GM12878 (cell line): ENCODE measurements around the gene ATP6V1C2. TPM values are rescaled to one million over a fixed set of nuclear protein-coding genes. Genes with fewer than 3 reads are reported as not detected.

Experiments
- ATAC-seq: fragments of 200-7000 bp; cut with Tn5 transposase; 3 replicates; pipeline ENCODE4 v1.9.1; 2020; ENCODE audit warnings: mild to moderate bottlenecking, moderate library complexity
- BruUV-seq: library from RNA; stranded (reverse); fragments of 400-500 nt; replicated peaks from 2 replicates; lab custom pipeline; 2021; lab: Mats Ljungman, UMichigan
- CTCF ChIA-PET: fragments of 300-600 bp; sonication (Branson Sonifier 250); formaldehyde crosslinking; extraction: SDS; loops from one replicate; lab custom pipeline; 2021; ENCODE audit warnings: inconsistent platforms; lab: Yijun Ruan, JAX
- POLR2A ChIA-PET: fragments of 350-600 bp; formaldehyde crosslinking; extraction: SDS; loops from one replicate; lab custom pipeline; 2021; ENCODE audit warnings: inconsistent platforms; lab: Charles Lee
- RAD21 ChIA-PET: fragments of 300-600 bp; sonication (Branson Sonifier 250); formaldehyde crosslinking; loops from one replicate; lab custom pipeline; 2023; ENCODE audit warnings: antibody characterized with exemption; ENCODE audit not compliant: unreplicated experiment; lab: Charles Lee
- SMC1A ChIA-PET: fragments of 300-600 bp; sonication (Branson Sonifier 250); formaldehyde crosslinking; loops from one replicate; lab custom pipeline; 2023; ENCODE audit not compliant: unreplicated experiment, uncharacterized antibody; lab: Charles Lee
- DNase-seq: peaks from one replicate; pipeline ENCODE4 v3.0.0-alpha.2; 2011; ENCODE audit warnings: low read depth, low spot score
- FAIRE-seq: peaks from 3 replicates; lab custom pipeline; 2011; peaks lifted over from hg19 to GRCh38; lab: Jason Lieb, UNC
- H2AFZ ChIP-seq: 2 replicates; pipeline ENCODE4 v1.6.0; 2011; ENCODE audit warnings: low read depth, low read length, control low read depth; ENCODE audit not compliant: control insufficient read depth
- H3K27ac ChIP-seq: 2 replicates; pipeline ENCODE4 v1.5.1; 2011; ENCODE audit warnings: control low read depth; ENCODE audit not compliant: control insufficient read depth, insufficient read depth
- H3K27me3 ChIP-seq, 2 experiments: replicated peaks in 1 of 2; 2 replicates each; pipeline versions ENCODE4 v1.6.0 to v1.6.1; 2011; ENCODE audit warnings: low read length in 1 of 2; ENCODE audit not compliant: control insufficient read depth in 2 of 2, insufficient read depth in 2 of 2
- H3K36me3 ChIP-seq, 2 experiments: 2 replicates each; pipeline ENCODE4 v1.5.1; 2011; ENCODE audit warnings: low read length in 1 of 2; ENCODE audit not compliant: control insufficient read depth in 2 of 2, insufficient read depth in 2 of 2
- H3K4me1 ChIP-seq: 2 replicates; pipeline ENCODE4 v1.6.1; 2011; ENCODE audit warnings: mild to moderate bottlenecking, low read length, moderate library complexity, mixed read lengths; ENCODE audit not compliant: control insufficient read depth, insufficient read depth
- H3K4me2 ChIP-seq: 2 replicates; pipeline ENCODE4 v1.6.0; 2011; ENCODE audit warnings: control low read depth; ENCODE audit not compliant: control insufficient read depth, insufficient read depth
- H3K4me3 ChIP-seq: fragments of 200-600 bp; sonication (generic); 2 replicates; pipeline ENCODE4 v1.5.1; 2016
- H3K79me2 ChIP-seq: 2 replicates; pipeline ENCODE4 v1.6.0; 2011; ENCODE audit warnings: low read length; ENCODE audit not compliant: control insufficient read depth, insufficient read depth
- H3K9ac ChIP-seq: 2 replicates; pipeline ENCODE4 v1.8.0; 2011; ENCODE audit warnings: low read length, control low read depth, mixed read lengths; ENCODE audit not compliant: control insufficient read depth, insufficient read depth
- H3K9me3 ChIP-seq: replicated peaks from 3 replicates; pipeline ENCODE4 v1.5.1; 2011; ENCODE audit warnings: mild to moderate bottlenecking, low read length; ENCODE audit not compliant: control insufficient read depth, insufficient read depth
- H4K20me1 ChIP-seq: 2 replicates; pipeline ENCODE4 v1.6.0; 2011; ENCODE audit not compliant: control insufficient read depth, insufficient read depth
- BCL3 ChIP-seq: IDR thresholded peaks from 2 replicates; pipeline ENCODE4 v1.6.1; 2011; ENCODE audit warnings: borderline replicate concordance, low read depth, mild to moderate bottlenecking, moderate library complexity, low read length; ENCODE audit not compliant: insufficient read depth, poor library complexity, severe bottlenecking
- BMI1 ChIP-seq: fragments of 450-650 bp; IDR thresholded peaks from 2 replicates; pipeline ENCODE4 v1.6.1; 2016; ENCODE audit warnings: mild to moderate bottlenecking, moderate library complexity, borderline replicate concordance
- EP300 ChIP-seq, 2 experiments: fragments of 150-350 bp in 1 of 2; IDR thresholded peaks; 2 replicates each; pipeline ENCODE4 v1.6.1; 2011 to 2012; ENCODE audit warnings: low read depth in 2 of 2, low read length in 2 of 2, borderline replicate concordance in 1 of 2, improper control_type of control experiment in 1 of 2, inconsistent platforms in 1 of 2; ENCODE audit not compliant: control insufficient read depth in 1 of 2
- GATAD2B ChIP-seq: fragments of 450-650 bp; conservative IDR thresholded peaks from 2 replicates; pipeline ENCODE4 v1.6.1; 2017; ENCODE audit warnings: low read depth, mild to moderate bottlenecking, moderate library complexity
- MEF2A ChIP-seq: IDR thresholded peaks from 2 replicates; pipeline ENCODE4 v1.6.1; 2011; ENCODE audit warnings: low read depth, mild to moderate bottlenecking, low read length, moderate library complexity; ENCODE audit not compliant: insufficient read depth
- RBBP5 ChIP-seq: fragments of 200-600 bp; sonication (generic); conservative IDR thresholded peaks from 2 replicates; pipeline ENCODE4 v1.6.1; 2016
- RELA ChIP-seq: fragments of 450-650 bp; IDR thresholded peaks from 2 replicates; pipeline ENCODE4 v1.8.0; 2014; ENCODE audit warnings: borderline replicate concordance; ENCODE audit not compliant: partially characterized antibody
- SUPT20H ChIP-seq: IDR thresholded peaks from 2 replicates; pipeline ENCODE4 v1.6.1; 2011; ENCODE audit warnings: low read depth, mild to moderate bottlenecking, low read length, moderate library complexity, borderline replicate concordance; ENCODE audit not compliant: control insufficient read depth
- TAF1 ChIP-seq: IDR thresholded peaks from 2 replicates; pipeline ENCODE4 v1.6.1; 2011; ENCODE audit warnings: mild to moderate bottlenecking, low read depth, low read length, borderline replicate concordance
- TBL1XR1 ChIP-seq: IDR thresholded peaks from 2 replicates; pipeline ENCODE4 v1.6.1; 2012; ENCODE audit warnings: low read depth, low read length, improper control_type of control experiment
- ZNF592 ChIP-seq: fragments of 450-650 bp; IDR thresholded peaks from 2 replicates; pipeline ENCODE4 v1.6.1; 2017; ENCODE audit warnings: mild to moderate bottlenecking, moderate library complexity
- WGBS: methylation state at CpG from one replicate; pipeline ENCODE4 v1.1.6; 2016; ENCODE audit warnings: low lambda C conversion rate; ENCODE audit not compliant: insufficient replicate concordance, insufficient coverage; ENCODE audit errors: missing lambda C conversion rate; 5-methylcytosine and 5-hydroxymethylcytosine counted together
- in situ Hi-C: fragments of 300-500 bp; cut with MboI; formaldehyde crosslinking; loops from 9 replicates; pipeline ENCODE4 v1.14.3; 2018; ENCODE audit warnings: mixed read lengths
- intact Hi-C: fragments of 100-400 bp; cut with micrococcal nuclease; formaldehyde crosslinking; loops from one replicate; pipeline ENCODE4 v1.14.2; 2022; ENCODE audit not compliant: unreplicated experiment
- polyA plus RNA-seq, 11 experiments: library from polyadenylated mRNA; depleted of rRNA in 4 of 11; unstranded in 6 of 11; stranded (reverse) in 5 of 11; fragments of >200 nt; fragmentation: Nextera tagmentation in 4 of 11; fragmentation: Illumina TruSeq in 1 of 11; extraction: Ambion mirVana in 4 of 11; extraction: Trizol in 1 of 11; gene quantifications; 1 replicate in 1 of 11; 2 replicates in 10 of 11; pipeline versions ENCODE4 v1.2.1 to v1.2.3, GENCODE V29; 2011 to 2016; ENCODE audit warnings: inconsistent platforms in 2 of 11, missing spikeins in 2 of 11, low read depth in 1 of 11
- total RNA-seq, 4 experiments: library from RNA; depleted of rRNA in 3 of 4; stranded (reverse); fragments of >200 nt in 3 of 4; fragmentation: Illumina TruSeq in 1 of 4; extraction: Trizol in 1 of 4; gene quantifications; 2 replicates each; pipeline versions ENCODE4 v1.2.1 to v1.2.3, GENCODE V29; 2013 to 2021
- TF ChIP-seq, protein P1 (sequence below): fragments of 450-650 bp; formaldehyde crosslinking; IDR thresholded peaks from 2 replicates; pipeline ENCODE4 v1.4.0; 2022; ENCODE audit warnings: mild to moderate bottlenecking, moderate library complexity

ATP6V1C2 gene
- total and polyA plus RNA-seq, 10 of the 15 experiments (the other 5 are each of a cell fraction or from before 2014, with no cell fraction given) = 0.04 to 1.5 (median 0.24) TPM; not detected in 1

DNA sequence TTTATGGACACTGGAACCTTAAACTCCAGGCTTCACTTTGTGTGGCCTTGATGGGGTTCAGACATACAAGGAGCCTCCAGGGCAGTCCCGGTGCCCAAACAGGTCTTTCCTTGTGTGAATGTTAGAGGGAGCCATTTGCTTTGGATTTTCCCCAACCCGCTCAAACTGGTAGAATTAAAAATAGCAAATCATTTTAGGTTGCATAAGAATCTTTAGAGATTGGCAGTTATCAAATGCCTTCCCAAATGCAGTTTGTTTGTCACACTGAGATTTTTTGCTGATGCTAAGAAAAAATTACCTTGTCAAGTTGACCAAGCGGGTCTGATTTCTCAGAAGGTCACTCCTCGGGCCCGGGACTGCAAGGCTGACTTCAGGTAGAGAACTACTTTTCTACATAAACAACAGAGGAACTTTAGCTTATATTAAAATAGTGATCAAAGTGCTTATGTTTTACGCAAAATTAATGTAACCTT is 36.4 kb downstream of the ATP6V1C2 start (continued):
- TF ChIP-seq ZNF592 = no peak
- no peak for TF ChIP-seq SUPT20H
- no peak for TF ChIP-seq BMI1
- TF ChIP-seq MEF2A = no peak
- TF ChIP-seq RELA = no peak
- TF ChIP-seq EP300 (IDR thresholded peaks at IDR 0.05; ENCODE audit: borderline replicate concordance in 1 of 2, control insufficient read depth in 1 of 2, low read depth in 2 of 2, low read length in 2 of 2) = no peak
- TF ChIP-seq RBBP5 = no peak
- no peak for TF ChIP-seq TAF1
- TF ChIP-seq, all 136 proteins: peak for 0

- H3K4me1 ChIP-seq = no peaks in the 10 kb centered on the region
- ATAC-seq (no peak), FAIRE-seq (no peak), DNase-seq (no peak)
- ChIA-PET POLR2A (no interaction called here), SMC1A (no interaction called here), CTCF (no interaction called here), RAD21 (no interaction called here)
- BruUV-seq = no TSS peak
- no peaks in the 10 kb centered on the region for H3K9me3 ChIP-seq
- WGBS = 65% methylated on average over 11 of the region's 11 CpGs
- no peak overlapping the region for H3K4me2 ChIP-seq
- no peak overlapping the region for H3K4me3 ChIP-seq
- intact Hi-C loops = no loop called here
- no peaks in the 10 kb centered on the region for H3K36me3 ChIP-seq
- in situ Hi-C loops = no loop called here
- H3K27ac ChIP-seq = no peak overlapping the region
- no peaks in the 10 kb centered on the region for H3K79me2 ChIP-seq
- H4K20me1 ChIP-seq = no peaks in the 10 kb centered on the region
- no peaks in the 10 kb centered on the region for H3K27me3 ChIP-seq
- no peak overlapping the region for H2AFZ ChIP-seq
- H3K9ac ChIP-seq = no peak overlapping the region
- TF ChIP-seq, protein P1, sequence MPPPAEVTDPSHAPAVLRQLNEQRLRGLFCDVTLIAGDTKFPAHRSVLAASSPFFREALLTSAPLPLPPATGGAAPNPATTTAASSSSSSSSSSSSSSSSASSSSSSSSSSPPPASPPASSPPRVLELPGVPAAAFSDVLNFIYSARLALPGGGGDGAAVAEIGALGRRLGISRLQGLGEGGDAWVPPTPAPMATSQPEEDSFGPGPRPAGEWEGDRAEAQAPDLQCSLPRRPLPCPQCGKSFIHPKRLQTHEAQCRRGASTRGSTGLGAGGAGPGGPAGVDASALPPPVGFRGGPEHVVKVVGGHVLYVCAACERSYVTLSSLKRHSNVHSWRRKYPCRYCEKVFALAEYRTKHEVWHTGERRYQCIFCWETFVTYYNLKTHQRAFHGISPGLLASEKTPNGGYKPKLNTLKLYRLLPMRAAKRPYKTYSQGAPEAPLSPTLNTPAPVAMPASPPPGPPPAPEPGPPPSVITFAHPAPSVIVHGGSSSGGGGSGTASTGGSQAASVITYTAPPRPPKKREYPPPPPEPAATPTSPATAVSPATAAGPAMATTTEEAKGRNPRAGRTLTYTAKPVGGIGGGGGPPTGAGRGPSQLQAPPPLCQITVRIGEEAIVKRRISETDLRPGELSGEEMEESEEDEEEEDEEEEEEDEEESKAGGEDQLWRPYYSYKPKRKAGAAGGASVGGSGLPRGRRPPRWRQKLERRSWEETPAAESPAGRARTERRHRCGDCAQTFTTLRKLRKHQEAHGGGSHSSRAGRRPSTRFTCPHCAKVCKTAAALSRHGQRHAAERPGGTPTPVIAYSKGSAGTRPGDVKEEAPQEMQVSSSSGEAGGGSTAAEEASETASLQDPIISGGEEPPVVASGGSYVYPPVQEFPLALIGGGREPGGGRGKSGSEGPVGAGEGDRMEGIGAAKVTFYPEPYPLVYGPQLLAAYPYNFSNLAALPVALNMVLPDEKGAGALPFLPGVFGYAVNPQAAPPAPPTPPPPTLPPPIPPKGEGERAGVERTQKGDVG (CRISPR knock-in tag) = no peak
- TF ChIP-seq BCL3 = no peak
- TF ChIP-seq GATAD2B = no peak
- TF ChIP-seq TBL1XR1 = no peak
Observed at GRCh38 chr2:10759151-10759714, 37.8 kb downstream of the ATP6V1C2 start.
